ENCODE results near the gene COL23A1.
"Not testable (repeated sequence)": the region's sequence is repeated elsewhere in the genome, so short reads cannot be mapped to it uniquely, and the experiment has no call there.

The COL23A1 gene

GRCh38 chr5:178378527-178379484 lies 211.4 kb downstream of the COL23A1 start:
- DNase-seq (ENCODE audit: low read depth): no peak

- DNase-seq (ENCODE audit: low read depth): no peak
These were observed 212.5 kb downstream of the COL23A1 start for GRCh38 chr5:178377583-178378270.

- DNase-seq (ENCODE audit: low read depth): no peak
These were observed 213.1 kb downstream of the COL23A1 start for GRCh38 chr5:178376921-178377582.

GRCh38 chr5:178375348-178375747 lies 214.8 kb downstream of the COL23A1 start:
- DNase-seq (ENCODE audit: low read depth): no peak

GRCh38 chr5:178373711-178374110 lies 216.5 kb downstream of the COL23A1 start:
- DNase-seq (ENCODE audit: low read depth): no peak

- no peak for DNase-seq (ENCODE audit: low read depth)
These were observed 218.0 kb downstream of the COL23A1 start for GRCh38 chr5:178372142-178372571.

GRCh38 chr5:178371362-178372111 lies 218.7 kb downstream of the COL23A1 start:
- DNase-seq (ENCODE audit: low read depth): no peak

- no peak for DNase-seq (ENCODE audit: low read depth)
These were observed 220.1 kb downstream of the COL23A1 start for GRCh38 chr5:178370102-178370501.

- DNase-seq (ENCODE audit: low read depth): not testable (repeated sequence)
These were observed 220.7 kb downstream of the COL23A1 start for GRCh38 chr5:178369469-178369868.

- no peak for DNase-seq (ENCODE audit: low read depth)
These were observed 221.4 kb downstream of the COL23A1 start for GRCh38 chr5:178368716-178369300.

GRCh38 chr5:178368274-178368673 lies 221.9 kb downstream of the COL23A1 start:
- no peak for DNase-seq (ENCODE audit: low read depth)

- no peak for DNase-seq (ENCODE audit: low read depth)
These were observed 222.5 kb downstream of the COL23A1 start for GRCh38 chr5:178367736-178368120.

GRCh38 chr5:178366998-178367735 lies 223.0 kb downstream of the COL23A1 start:
- DNase-seq (ENCODE audit: low read depth): no peak

- DNase-seq (ENCODE audit: low read depth): no peak
These were observed 224.4 kb downstream of the COL23A1 start for GRCh38 chr5:178365501-178366440.

- no peak for DNase-seq (ENCODE audit: low read depth)
These were observed 225.9 kb downstream of the COL23A1 start for GRCh38 chr5:178364326-178364675.

GRCh38 chr5:178363501-178364325 lies 226.5 kb downstream of the COL23A1 start:
- DNase-seq (ENCODE audit: low read depth): no peak

- DNase-seq (ENCODE audit: low read depth): no peak
These were observed 228.3 kb downstream of the COL23A1 start for GRCh38 chr5:178361657-178362445.

- DNase-seq (ENCODE audit: low read depth): no peak
These were observed 229.3 kb downstream of the COL23A1 start for GRCh38 chr5:178360926-178361235.
